Calu3 (cell line): ENCODE results near the gene GAP43. TPM values are rescaled to one million over a fixed set of nuclear protein-coding genes. Genes with fewer than 3 reads are reported as not detected.

Source experiments
- Bru-seq: library from RNA; stranded (reverse); fragments of 400-500 nt; gene quantifications from one replicate; lab custom pipeline; 2021; lab: Mats Ljungman, UMichigan
- BruChase-seq, 2 experiments: library from RNA; stranded (reverse); fragments of 400-500 nt; gene quantifications; one replicate each; lab custom pipeline; 2021; lab: Mats Ljungman, UMichigan
- BruUV-seq: library from RNA; stranded (reverse); fragments of 400-500 nt; replicated peaks from 2 replicates; lab custom pipeline; 2021; lab: Mats Ljungman, UMichigan
- CTCF ChIA-PET: fragments of 300-600 bp; sonication (Branson Sonifier 250); formaldehyde crosslinking; loops from one replicate; lab custom pipeline; 2022; ENCODE audit warnings: antibody characterized with exemption; lab: Charles Lee
- DNase-seq: peaks from one replicate; pipeline ENCODE4 v3.0.0; 2022
- H3K27ac Mint-ChIP-seq: one replicate; pipeline ENCODE4 v1.8.0; 2022; ENCODE audit warnings: mixed read lengths; ENCODE audit not compliant: unreplicated experiment
- H3K27me3 Mint-ChIP-seq: one replicate; pipeline ENCODE4 v1.8.0; 2022; ENCODE audit warnings: mixed read lengths; ENCODE audit not compliant: unreplicated experiment
- H3K36me3 Mint-ChIP-seq: one replicate; pipeline ENCODE4 v1.8.0; 2022; ENCODE audit warnings: mild to moderate bottlenecking, moderate library complexity, mixed read lengths; ENCODE audit not compliant: insufficient read depth, unreplicated experiment
- H3K4me1 Mint-ChIP-seq: one replicate; pipeline ENCODE4 v1.8.0; 2022; ENCODE audit warnings: mild to moderate bottlenecking, low read depth, mixed read lengths; ENCODE audit not compliant: unreplicated experiment
- H3K4me3 Mint-ChIP-seq: one replicate; pipeline ENCODE4 v1.8.0; 2022; ENCODE audit warnings: mild to moderate bottlenecking, low read depth, moderate library complexity, mixed read lengths; ENCODE audit not compliant: unreplicated experiment
- H3K9me3 Mint-ChIP-seq: one replicate; pipeline ENCODE4 v1.8.0; 2022; ENCODE audit warnings: low read depth, mixed read lengths; ENCODE audit not compliant: unreplicated experiment
- intact Hi-C: fragments of 100-400 bp; cut with micrococcal nuclease; formaldehyde crosslinking; loops from one replicate; pipeline ENCODE4 v1.10.0; 2022; ENCODE audit not compliant: unreplicated experiment
- long read RNA-seq: library from polyadenylated mRNA; stranded (forward); transcript quantifications from one replicate; pipeline ENCODE4 v2.0.0, GENCODE V29; 2022
- total RNA-seq: library from RNA; stranded (reverse); gene quantifications from 2 replicates; pipeline ENCODE4 v1.2.3, GENCODE V29; 2022
- TF ChIP-seq, protein P1 (sequence below): fragments of 200-600 bp; IDR thresholded peaks from one replicate; pipeline ENCODE4 v1.8.0; 2022; ENCODE audit warnings: antibody characterized with exemption; ENCODE audit not compliant: unreplicated experiment

The GAP43 gene, protein sequence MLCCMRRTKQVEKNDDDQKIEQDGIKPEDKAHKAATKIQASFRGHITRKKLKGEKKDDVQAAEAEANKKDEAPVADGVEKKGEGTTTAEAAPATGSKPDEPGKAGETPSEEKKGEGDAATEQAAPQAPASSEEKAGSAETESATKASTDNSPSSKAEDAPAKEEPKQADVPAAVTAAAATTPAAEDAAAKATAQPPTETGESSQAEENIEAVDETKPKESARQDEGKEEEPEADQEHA
- total RNA-seq (not detected in 2 replicates), Bru-seq, nascent RNA (not detected), BruChase-seq, experiment 1, labeled RNA remaining after a 6-hour chase (percentile 3 among the genes with signal in this experiment), BruChase-seq, experiment 2, labeled RNA remaining after a 2-hour chase (percentile 2 among the genes with signal in this experiment)
- long read RNA-seq, result 0 reads

DNA sequence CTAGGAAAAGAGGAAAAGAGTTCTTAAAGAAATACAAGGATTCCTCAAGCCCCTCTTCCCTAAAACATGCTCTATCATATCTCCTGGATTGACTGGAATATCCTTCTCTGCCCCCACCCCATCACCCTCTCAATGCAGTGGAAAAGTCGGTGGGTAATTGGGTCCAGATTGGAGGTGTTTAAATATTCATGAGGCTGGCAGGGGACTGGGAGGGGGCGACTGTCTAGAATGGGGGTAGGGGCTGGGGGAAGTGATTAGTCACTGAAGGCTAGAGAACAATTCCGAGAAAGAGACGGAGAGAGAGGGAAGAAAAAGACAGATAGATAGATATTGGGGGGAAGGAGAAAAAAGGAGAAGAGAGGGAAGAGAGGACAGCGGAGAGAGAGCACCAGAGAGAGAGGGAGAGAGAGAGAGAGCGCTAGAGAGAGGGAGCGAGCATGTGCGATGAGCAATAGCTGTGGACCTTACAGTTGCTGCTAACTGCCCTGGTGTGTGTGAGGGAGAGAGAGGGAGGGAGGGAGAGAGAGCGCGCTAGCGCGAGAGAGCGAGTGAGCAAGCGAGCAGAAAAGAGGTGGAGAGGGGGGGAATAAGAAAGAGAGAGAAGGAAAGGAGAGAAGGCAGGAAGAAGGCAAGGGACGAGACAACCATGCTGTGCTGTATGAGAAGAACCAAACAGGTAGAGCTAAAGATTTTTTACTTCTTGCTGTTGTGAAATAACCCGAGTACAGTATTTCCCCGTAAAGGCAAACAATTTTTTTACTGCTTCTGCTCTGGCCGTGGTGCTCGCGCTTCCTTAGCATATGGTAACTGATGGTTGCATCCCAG lies at the start of gene GAP43:
TSS of gene GAP43 (plus strand) at position 467 of the 825 bp plus-strand sequence. CDS start at position 647, 180 bp downstream.
- Mint-ChIP-seq H3K27me3 (peaks cover 47% of the 10 kb centered on the region), H3K27ac (no peak within 1 kb of the TSS), H3K4me3 (peak within 1 kb of the TSS; percentile 38), H3K4me1 (no peaks in the 10 kb centered on the region), H3K36me3 (no peaks in the 10 kb centered on the region), H3K9me3 (no peaks in the 10 kb centered on the region)
- intact Hi-C loops, result no loop called here
- CTCF ChIA-PET, result no interaction called here
- BruUV-seq, result no TSS peak
- TF ChIP-seq, protein P1, sequence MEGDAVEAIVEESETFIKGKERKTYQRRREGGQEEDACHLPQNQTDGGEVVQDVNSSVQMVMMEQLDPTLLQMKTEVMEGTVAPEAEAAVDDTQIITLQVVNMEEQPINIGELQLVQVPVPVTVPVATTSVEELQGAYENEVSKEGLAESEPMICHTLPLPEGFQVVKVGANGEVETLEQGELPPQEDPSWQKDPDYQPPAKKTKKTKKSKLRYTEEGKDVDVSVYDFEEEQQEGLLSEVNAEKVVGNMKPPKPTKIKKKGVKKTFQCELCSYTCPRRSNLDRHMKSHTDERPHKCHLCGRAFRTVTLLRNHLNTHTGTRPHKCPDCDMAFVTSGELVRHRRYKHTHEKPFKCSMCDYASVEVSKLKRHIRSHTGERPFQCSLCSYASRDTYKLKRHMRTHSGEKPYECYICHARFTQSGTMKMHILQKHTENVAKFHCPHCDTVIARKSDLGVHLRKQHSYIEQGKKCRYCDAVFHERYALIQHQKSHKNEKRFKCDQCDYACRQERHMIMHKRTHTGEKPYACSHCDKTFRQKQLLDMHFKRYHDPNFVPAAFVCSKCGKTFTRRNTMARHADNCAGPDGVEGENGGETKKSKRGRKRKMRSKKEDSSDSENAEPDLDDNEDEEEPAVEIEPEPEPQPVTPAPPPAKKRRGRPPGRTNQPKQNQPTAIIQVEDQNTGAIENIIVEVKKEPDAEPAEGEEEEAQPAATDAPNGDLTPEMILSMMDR, result no peak
- DNase-seq, result no peak

DNA sequence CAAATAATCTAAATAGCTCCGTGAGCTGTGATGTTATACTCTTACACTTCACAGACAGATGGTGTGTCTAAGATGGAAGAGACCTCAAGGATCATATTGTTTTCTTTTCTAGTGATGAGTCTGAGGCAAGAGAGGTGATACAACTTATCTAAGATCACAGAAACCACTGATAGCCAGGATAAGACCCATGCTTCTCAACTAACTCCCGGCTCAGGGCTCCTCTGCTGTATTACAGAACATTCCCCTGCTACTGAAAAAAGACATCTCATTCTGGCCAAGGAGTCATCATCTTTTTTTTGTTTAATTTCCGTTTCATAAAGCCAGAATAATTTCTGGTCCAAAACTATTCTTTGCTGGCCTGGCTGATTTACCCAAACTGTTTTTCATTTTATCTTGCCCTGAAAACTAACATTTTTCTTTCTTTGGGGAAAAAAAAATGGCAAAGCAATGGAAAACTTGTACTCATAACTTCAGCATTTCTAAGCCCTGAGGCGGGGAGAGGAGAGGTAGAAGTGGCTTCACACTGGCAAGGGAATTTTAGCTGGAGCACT lies 46.9 kb upstream of the GAP43 start:
- Mint-ChIP-seq H3K4me3 (no peak overlapping the region), H3K4me1 (no peaks in the 10 kb centered on the region), H3K27me3 (peaks cover 74% of the 10 kb centered on the region), H3K9me3 (no peaks in the 10 kb centered on the region), H3K36me3 (no peaks in the 10 kb centered on the region), H3K27ac (no peak overlapping the region)
- no peak for DNase-seq
- CTCF ChIA-PET, result no interaction called here
- TF ChIP-seq, protein P1, result no peak
- intact Hi-C loops, result no loop called here
- no TSS peak for BruUV-seq

DNA sequence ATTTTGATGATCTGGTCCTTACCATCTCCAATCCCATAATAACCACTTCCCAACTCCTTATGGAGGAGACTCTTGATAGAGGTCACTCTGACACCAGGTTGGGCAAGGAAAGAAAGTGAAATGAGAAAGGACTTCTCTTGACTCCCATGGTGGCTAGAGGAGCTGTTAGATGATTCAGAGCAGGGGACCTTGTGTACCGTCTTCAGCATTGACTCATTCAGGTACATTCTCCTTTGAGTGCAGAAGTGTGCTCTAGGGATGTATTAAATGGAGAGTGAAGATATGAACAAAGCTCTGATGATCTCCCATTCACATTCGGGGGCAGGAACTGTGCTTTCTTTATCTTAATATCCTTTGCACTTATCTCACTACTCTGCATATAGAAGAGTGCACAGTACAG lies 46.3 kb upstream of the GAP43 start:
- TF ChIP-seq, protein P1, result no peak
- no TSS peak for BruUV-seq
- intact Hi-C loops, result no loop called here
- no peaks in the 10 kb centered on the region for H3K36me3 Mint-ChIP-seq
- CTCF ChIA-PET, result no interaction called here
- no peaks in the 10 kb centered on the region for H3K9me3 Mint-ChIP-seq
- peaks cover 78% of the 10 kb centered on the region for H3K27me3 Mint-ChIP-seq
- no peak overlapping the region for H3K4me3 Mint-ChIP-seq
- DNase-seq, result no peak
- H3K4me1 Mint-ChIP-seq, result no peaks in the 10 kb centered on the region
- no peak overlapping the region for H3K27ac Mint-ChIP-seq

DNA sequence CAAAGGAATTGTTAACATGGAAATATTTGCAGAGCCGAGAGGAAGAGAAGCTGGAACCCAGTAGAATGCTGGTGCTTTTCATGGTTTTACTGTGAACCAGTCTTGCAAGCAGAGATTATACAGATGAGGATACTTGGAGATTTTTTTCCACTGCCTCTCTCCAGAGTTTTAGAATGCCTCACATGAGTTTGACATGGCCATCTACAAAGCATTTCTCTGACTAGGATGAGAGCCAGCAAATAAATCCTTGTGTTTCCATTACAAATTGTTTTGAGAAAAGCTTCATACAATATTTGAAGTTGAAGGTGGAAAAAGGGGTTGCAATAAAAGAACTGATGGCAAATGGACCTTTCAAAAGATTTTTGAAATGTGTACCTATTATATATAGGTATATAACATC lies 45.0 kb upstream of the GAP43 start:
- TF ChIP-seq, protein P1, result no peak
- intact Hi-C loops, result no loop called here
- no peak for DNase-seq
- no peak overlapping the region for H3K4me3 Mint-ChIP-seq
- no peaks in the 10 kb centered on the region for H3K9me3 Mint-ChIP-seq
- no peak overlapping the region for H3K27ac Mint-ChIP-seq
- H3K4me1 Mint-ChIP-seq, result no peaks in the 10 kb centered on the region
- no TSS peak for BruUV-seq
- no peaks in the 10 kb centered on the region for H3K36me3 Mint-ChIP-seq
- H3K27me3 Mint-ChIP-seq, result peaks cover 84% of the 10 kb centered on the region
- CTCF ChIA-PET, result no interaction called here
